Neuronal stem cell (in vitro differentiated cells): ENCODE measurements around the gene KLHL7.

Experiments
- DNase-seq: peaks from one replicate; pipeline ENCODE4 v3.0.0-alpha.2; 2013; ENCODE audit warnings: low spot score
- H2AFZ ChIP-seq: one replicate; pipeline ENCODE4 v1.6.1; 2013; ENCODE audit warnings: mild to moderate bottlenecking, low read length, inconsistent platforms
- H2AK5ac ChIP-seq: 2 replicates; pipeline ENCODE4 v1.6.1; 2013; ENCODE audit warnings: low read depth, mild to moderate bottlenecking, inconsistent platforms, low read length, moderate library complexity, mixed read lengths
- H2BK120ac ChIP-seq: 2 replicates; pipeline ENCODE4 v1.6.1; 2013; ENCODE audit warnings: low read depth, mild to moderate bottlenecking, inconsistent platforms, low read length, moderate library complexity, mixed read lengths
- H2BK12ac ChIP-seq: one replicate; pipeline ENCODE4 v1.6.1; 2013; ENCODE audit warnings: low read length, inconsistent platforms
- H2BK15ac ChIP-seq: 2 replicates; pipeline ENCODE4 v1.6.1; 2013; ENCODE audit warnings: mild to moderate bottlenecking, low read length, inconsistent platforms, mixed read lengths
- H2BK5ac ChIP-seq: one replicate; pipeline ENCODE4 v1.6.1; 2013; ENCODE audit warnings: inconsistent platforms, mild to moderate bottlenecking, low read length, moderate library complexity
- H3K14ac ChIP-seq: one replicate; pipeline ENCODE4 v1.6.1; 2013; ENCODE audit warnings: low read length, inconsistent platforms
- H3K18ac ChIP-seq: 2 replicates; pipeline ENCODE4 v1.6.1; 2013; ENCODE audit warnings: low read length, inconsistent platforms
- H3K23ac ChIP-seq: 2 replicates; pipeline ENCODE4 v1.6.1; 2013; ENCODE audit warnings: low read depth, mild to moderate bottlenecking, mixed read lengths, low read length, inconsistent platforms; ENCODE audit not compliant: poor library complexity
- H3K27ac ChIP-seq: replicated peaks from 3 replicates; pipeline ENCODE4 v1.5.1; 2013; ENCODE audit warnings: low read length, inconsistent platforms
- H3K27me3 ChIP-seq, 3 experiments: 2 replicates each; pipeline ENCODE4 v1.6.1; 2013; ENCODE audit warnings: low read length in 3 of 3, mild to moderate bottlenecking in 2 of 3, inconsistent platforms in 1 of 3, low read depth in 1 of 3, mixed read lengths in 1 of 3, moderate library complexity in 1 of 3; ENCODE audit not compliant: control insufficient read depth in 3 of 3, insufficient read depth in 3 of 3
- H3K36me3 ChIP-seq, 2 donors: replicated peaks in 1 of 2; 2 replicates each; pipeline ENCODE4 v1.6.1; 2013; ENCODE audit warnings: low read length in 2 of 2; ENCODE audit not compliant: control insufficient read depth in 2 of 2, insufficient read depth in 2 of 2
- H3K4ac ChIP-seq: 2 replicates; pipeline ENCODE4 v1.6.1; 2013; ENCODE audit warnings: inconsistent platforms, mild to moderate bottlenecking, low read length, moderate library complexity
- H3K4me1 ChIP-seq, 2 donors: 1 replicate in 1 of 2; 2 replicates in 1 of 2; pipeline ENCODE4 v1.6.1; 2013; ENCODE audit warnings: low read length in 2 of 2, low read depth in 1 of 2; ENCODE audit not compliant: control insufficient read depth in 2 of 2, insufficient read depth in 1 of 2
- H3K4me2 ChIP-seq: one replicate; pipeline ENCODE4 v1.6.1; 2013; ENCODE audit warnings: mild to moderate bottlenecking, low read length, inconsistent platforms; ENCODE audit not compliant: insufficient read depth, poor library complexity, severe bottlenecking
- H3K4me3 ChIP-seq, 2 donors: 2 replicates each; pipeline ENCODE4 v1.5.1; 2013; ENCODE audit warnings: low read length in 2 of 2, mild to moderate bottlenecking in 2 of 2, inconsistent platforms in 1 of 2, moderate library complexity in 1 of 2
- H3K79me1 ChIP-seq: one replicate; pipeline ENCODE4 v1.6.1; 2013; ENCODE audit warnings: low read depth, mild to moderate bottlenecking, inconsistent platforms, low read length, moderate library complexity
- H3K9ac ChIP-seq: one replicate; pipeline ENCODE4 v1.6.1; 2013; ENCODE audit warnings: mild to moderate bottlenecking, low read depth, low read length, inconsistent platforms; ENCODE audit not compliant: poor library complexity
- H3K9me3 ChIP-seq, 2 donors: replicated peaks in 1 of 2; 2 replicates each; pipeline versions ENCODE3 to v1.6.1; 2013; ENCODE audit warnings: low read length in 2 of 2, mild to moderate bottlenecking in 2 of 2, inconsistent platforms in 1 of 2, low read depth in 1 of 2, mixed read lengths in 1 of 2, moderate library complexity in 1 of 2; ENCODE audit not compliant: control insufficient read depth in 2 of 2, insufficient read depth in 1 of 2
- H4K8ac ChIP-seq: one replicate; pipeline ENCODE4 v1.6.1; 2013; ENCODE audit warnings: low read depth, mild to moderate bottlenecking, inconsistent platforms, low read length, moderate library complexity
- H4K91ac ChIP-seq: one replicate; pipeline ENCODE4 v1.6.1; 2013; ENCODE audit warnings: low read length, low read depth, mild to moderate bottlenecking, inconsistent platforms; ENCODE audit not compliant: poor library complexity
- WGBS, 2 donors: extraction: QIAGEN DNeasy Blood & Tissue Kit; methylation state at CpG; one replicate each; pipeline ENCODE4 v1.1.7; 2013; ENCODE audit warnings: missing lambda C conversion rate in 2 of 2, mixed read lengths in 1 of 2; ENCODE audit not compliant: insufficient read length in 2 of 2, insufficient replicate concordance in 1 of 2; ENCODE audit errors: extremely low coverage in 2 of 2; 5-methylcytosine and 5-hydroxymethylcytosine counted together

Gene KLHL7

DNA sequence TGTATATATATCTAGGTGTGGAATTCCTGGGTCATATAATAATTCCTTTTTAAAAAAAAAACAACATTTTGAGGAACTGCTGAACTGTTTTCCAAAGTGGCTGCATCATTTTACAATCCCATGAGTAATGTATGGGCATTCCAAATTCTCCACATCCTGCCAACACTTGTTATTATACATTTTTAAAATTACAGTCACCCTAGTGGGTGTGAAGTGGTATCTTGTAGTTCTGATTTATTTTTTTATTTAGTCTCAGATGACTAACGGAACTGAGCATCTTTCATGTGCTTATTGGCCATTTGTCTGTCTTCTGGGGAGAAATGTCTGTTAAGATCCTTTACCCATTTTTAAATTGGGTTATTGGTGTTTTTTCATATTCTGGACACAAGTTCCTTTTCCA lies 12.0 kb upstream of the KLHL7 start:
- H2BK12ac ChIP-seq = no peak overlapping the region
- H3K4me2 ChIP-seq = no peak overlapping the region
- no CpG with 5 or more reads among the region's 1 CpG for WGBS, 2 donors
- H4K8ac ChIP-seq = no peak overlapping the region
- H3K4ac ChIP-seq = no peak overlapping the region
- no peaks in the 10 kb centered on the region for H3K79me1 ChIP-seq
- no peak overlapping the region for H3K18ac ChIP-seq
- H4K91ac ChIP-seq = no peak overlapping the region
- no peak overlapping the region for H2BK120ac ChIP-seq
- no peak overlapping the region for H3K9ac ChIP-seq
- H3K14ac ChIP-seq = no peak overlapping the region
- no peak overlapping the region for H3K23ac ChIP-seq
- no peaks in the 10 kb centered on the region for H3K4me1 ChIP-seq
- no peak overlapping the region for H2AK5ac ChIP-seq
- DNase-seq = no peak
- H3K27ac ChIP-seq = no peak overlapping the region
- no peaks in the 10 kb centered on the region for H3K9me3 ChIP-seq
- no peaks in the 10 kb centered on the region for H3K36me3 ChIP-seq
- no peak overlapping the region for H2BK5ac ChIP-seq
- no peak overlapping the region for H2AFZ ChIP-seq
- no peaks in the 10 kb centered on the region for H3K27me3 ChIP-seq
- H3K4me3 ChIP-seq = no peak overlapping the region
- no peak overlapping the region for H2BK15ac ChIP-seq

DNA sequence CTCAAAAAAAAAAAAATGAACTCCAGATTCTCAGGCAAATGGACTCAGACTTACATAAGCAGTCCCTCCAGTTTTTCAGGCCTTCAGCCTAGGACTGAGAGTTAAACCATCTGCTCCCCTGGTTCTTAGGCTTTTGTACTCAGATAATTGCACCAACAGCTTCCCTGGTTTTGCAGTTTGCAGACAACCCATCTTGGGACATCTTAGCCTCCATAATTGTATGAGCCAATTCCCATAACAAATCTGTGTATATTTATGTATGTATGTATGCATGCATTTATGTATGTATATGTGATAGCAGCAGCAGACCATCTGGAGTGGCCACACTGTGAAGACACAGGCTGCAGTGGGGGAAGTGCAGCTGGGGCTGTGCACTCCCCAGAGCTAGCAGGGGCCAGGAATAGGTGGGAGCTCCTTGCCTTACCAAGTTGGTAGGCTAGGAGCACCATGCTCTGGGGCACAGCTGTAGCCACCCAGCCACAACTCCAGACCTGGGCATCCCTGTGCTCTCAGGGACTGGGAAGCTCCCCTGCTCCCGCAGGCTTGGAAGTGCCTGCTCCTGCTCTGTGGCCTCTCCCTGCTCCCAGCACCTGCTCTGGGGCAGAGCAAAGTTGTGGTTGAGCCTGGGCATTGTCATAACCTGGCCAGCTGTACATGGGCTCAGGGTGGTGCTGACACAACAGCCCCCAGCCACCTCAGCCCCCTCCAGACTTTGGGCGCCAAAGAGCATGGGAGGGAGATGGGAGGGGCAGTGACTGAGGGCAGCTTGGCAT lies 8.9 kb upstream of the KLHL7 start:
- H3K23ac ChIP-seq = no peak overlapping the region
- H2BK5ac ChIP-seq = no peak overlapping the region
- no peaks in the 10 kb centered on the region for H3K4me1 ChIP-seq
- H2AK5ac ChIP-seq = peak overlapping the region; percentile 32
- H2BK15ac ChIP-seq = no peak overlapping the region
- no peak overlapping the region for H4K91ac ChIP-seq
- H3K79me1 ChIP-seq = no peaks in the 10 kb centered on the region
- no peaks in the 10 kb centered on the region for H3K36me3 ChIP-seq
- H3K4me3 ChIP-seq = no peak overlapping the region
- no peak overlapping the region for H3K9ac ChIP-seq
- DNase-seq = no peak
- H2BK12ac ChIP-seq = no peak overlapping the region
- WGBS, 2 donors = no CpG with 5 or more reads among the region's 2 CpGs
- H3K18ac ChIP-seq = peak overlapping the region; percentile 8
- H3K4ac ChIP-seq = no peak overlapping the region
- H2BK120ac ChIP-seq = no peak overlapping the region
- no peaks in the 10 kb centered on the region for H3K27me3 ChIP-seq
- no peaks in the 10 kb centered on the region for H3K9me3 ChIP-seq
- H3K4me2 ChIP-seq = no peak overlapping the region
- no peak overlapping the region for H3K14ac ChIP-seq
- H4K8ac ChIP-seq = no peak overlapping the region
- H2AFZ ChIP-seq = no peak overlapping the region
- no peak overlapping the region for H3K27ac ChIP-seq

DNA sequence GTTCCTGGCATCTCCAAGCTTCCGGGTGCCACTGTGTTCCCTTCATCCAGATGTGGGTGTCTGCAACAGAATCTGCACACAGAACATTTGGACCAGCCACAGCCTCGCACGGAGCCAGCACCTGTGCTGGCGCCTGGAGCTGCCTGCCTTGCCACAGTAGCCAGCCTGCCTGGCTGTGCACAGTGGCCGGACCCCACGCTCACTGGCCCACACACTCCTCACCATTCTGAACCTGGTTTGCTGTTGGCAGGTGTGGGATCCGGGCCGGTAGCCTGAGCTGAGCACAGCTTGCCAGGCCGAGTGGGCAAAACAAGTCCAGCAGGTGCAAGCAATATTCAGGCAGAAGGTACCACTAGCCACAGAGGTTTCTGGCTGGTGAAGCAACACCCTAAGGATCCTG lies 7.6 kb upstream of the KLHL7 start:
- Histone ChIP-seq H2AFZ (no peak overlapping the region), H3K23ac (no peak overlapping the region), H3K36me3 (peaks cover 0 to 3% of the 10 kb centered on the region in 2 donors), H3K9me3 (peaks cover 0 to 8% of the 10 kb centered on the region in 2 donors), H3K4me3 (no peak overlapping the region), H4K8ac (no peak overlapping the region), H3K14ac (no peak overlapping the region), H3K27ac (no peak overlapping the region), H3K18ac (no peak overlapping the region), H4K91ac (peak overlapping the region; percentile 64), H3K4me2 (no peak overlapping the region), H3K79me1 (no peaks in the 10 kb centered on the region), H2BK12ac (no peak overlapping the region), H3K27me3 (no peaks in the 10 kb centered on the region), H3K4ac (no peak overlapping the region), H3K4me1 (no peaks in the 10 kb centered on the region), H2BK120ac (no peak overlapping the region), H2BK5ac (no peak overlapping the region), H3K9ac (no peak overlapping the region), H2AK5ac (no peak overlapping the region), H2BK15ac (no peak overlapping the region)
- DNase-seq = no peak
- no CpG with 5 or more reads among the region's 9 CpGs for WGBS, 2 donors

DNA sequence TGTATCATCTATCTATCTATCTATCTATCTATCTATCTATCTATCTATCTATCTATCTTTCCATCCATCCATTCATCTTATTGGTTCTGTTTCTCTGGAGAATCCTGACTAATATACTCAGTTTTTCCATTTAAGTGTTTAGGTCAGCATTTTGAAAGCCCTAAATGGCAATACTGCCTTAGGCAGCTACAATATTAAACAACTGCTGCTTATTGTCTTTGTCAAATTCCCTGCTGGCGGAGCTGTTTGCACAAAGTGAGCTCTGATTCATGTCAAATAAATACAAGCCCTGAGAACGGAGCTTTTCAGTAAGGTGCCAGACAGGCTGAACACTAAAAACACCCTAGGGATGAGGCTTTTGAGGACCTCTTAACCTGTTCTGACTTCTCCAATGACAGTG lies 7.1 kb upstream of the KLHL7 start:
- H3K23ac ChIP-seq = no peak overlapping the region
- H3K27me3 ChIP-seq = no peaks in the 10 kb centered on the region
- no CpG with 5 or more reads among the region's 2 CpGs for WGBS, 2 donors
- H3K4me1 ChIP-seq = no peaks in the 10 kb centered on the region
- no peak overlapping the region for H2BK15ac ChIP-seq
- H2AK5ac ChIP-seq = no peak overlapping the region
- H3K14ac ChIP-seq = no peak overlapping the region
- H3K36me3 ChIP-seq = peaks cover 2 to 4% of the 10 kb centered on the region in 2 donors
- H4K91ac ChIP-seq = no peak overlapping the region
- no peak overlapping the region for H3K4ac ChIP-seq
- no peak overlapping the region for H3K18ac ChIP-seq
- peaks cover 1 to 8% of the 10 kb centered on the region in 2 donors for H3K9me3 ChIP-seq
- H3K9ac ChIP-seq = no peak overlapping the region
- no peak overlapping the region for H3K27ac ChIP-seq
- no peak overlapping the region for H3K4me3 ChIP-seq
- no peak overlapping the region for H2AFZ ChIP-seq
- no peak for DNase-seq
- H4K8ac ChIP-seq = no peak overlapping the region
- no peaks in the 10 kb centered on the region for H3K79me1 ChIP-seq
- H2BK12ac ChIP-seq = no peak overlapping the region
- no peak overlapping the region for H2BK120ac ChIP-seq
- H3K4me2 ChIP-seq = no peak overlapping the region
- H2BK5ac ChIP-seq = no peak overlapping the region
